Tibial nerve (tissue), 4 donors: ENCODE measurements around the gene ZC3H10. TPM values are rescaled to one million over a fixed set of nuclear protein-coding genes. Genes with fewer than 3 reads are reported as not detected.
"Not testable (repeated sequence)": the region's sequence is repeated elsewhere in the genome, so short reads cannot be mapped to it uniquely, and the experiment has no call there.

ENCODE experiments used
- DNase-seq, 2 donors: peaks; one replicate each; pipeline ENCODE4 v3.0.0-alpha.2; 2019; ENCODE audit warnings: low spot score in 2 of 2
- H3K27ac ChIP-seq, 4 donors: fragments of 200-600 bp; sonication (generic) in 3 of 4; one replicate each; pipeline ENCODE4 v1.5.1; 2017 to 2019; ENCODE audit warnings: mild to moderate bottlenecking in 1 of 4
- H3K27me3 ChIP-seq, 2 donors: fragments of 200-600 bp; sonication (generic) in 1 of 2; one replicate each; pipeline versions ENCODE4 v1.5.1 to v1.6.0; 2017 to 2019
- H3K36me3 ChIP-seq, 3 donors: fragments of 200-600 bp; sonication (generic); one replicate each; pipeline ENCODE4 v1.5.1; 2018 to 2019
- H3K4me1 ChIP-seq, 4 donors: fragments of 200-600 bp; sonication (generic) in 3 of 4; one replicate each; pipeline ENCODE4 v1.5.1; 2017 to 2019
- H3K4me3 ChIP-seq, 4 donors: fragments of 200-600 bp; sonication (generic) in 3 of 4; one replicate each; pipeline ENCODE4 v1.5.1; 2017 to 2019; ENCODE audit warnings: mild to moderate bottlenecking in 1 of 4, moderate library complexity in 1 of 4
- H3K9me3 ChIP-seq, 4 donors: fragments of 200-600 bp; sonication (generic) in 3 of 4; one replicate each; pipeline ENCODE4 v1.5.1; 2017 to 2019
- EP300 ChIP-seq, 2 donors: sonication (generic); formaldehyde crosslinking; IDR thresholded peaks; one replicate each; pipeline ENCODE4 v1.6.1; 2017; ENCODE audit warnings: antibody characterized with exemption in 2 of 2, mild to moderate bottlenecking in 1 of 2
- POLR2A ChIP-seq, 2 donors: fragments of 450-650 bp; IDR thresholded peaks; one replicate each; pipeline ENCODE4 v1.6.1; 2017; ENCODE audit warnings: antibody characterized with exemption in 2 of 2, mild to moderate bottlenecking in 2 of 2, moderate library complexity in 2 of 2
- WGBS, 2 donors: methylation state at CpG; one replicate each; pipeline ENCODE4 v1.1.5; 2018; 5-methylcytosine and 5-hydroxymethylcytosine counted together
- total RNA-seq, 4 donors: library from RNA; depleted of rRNA; stranded (reverse); fragments of >200 nt; gene quantifications; one replicate each; pipeline ENCODE4 v1.1.0, GENCODE V29; 2016
- TF ChIP-seq, protein P1 (sequence below), 5 experiments: fragments of 200-600 bp in 3 of 5; fragments of 450-650 bp in 2 of 5; sonication (generic) in 3 of 5; IDR thresholded peaks; one replicate each; pipeline ENCODE4 v1.5.1; 2016 to 2019; ENCODE audit warnings: antibody characterized with exemption in 5 of 5, mild to moderate bottlenecking in 3 of 5, moderate library complexity in 2 of 5

The ZC3H10 gene, protein sequence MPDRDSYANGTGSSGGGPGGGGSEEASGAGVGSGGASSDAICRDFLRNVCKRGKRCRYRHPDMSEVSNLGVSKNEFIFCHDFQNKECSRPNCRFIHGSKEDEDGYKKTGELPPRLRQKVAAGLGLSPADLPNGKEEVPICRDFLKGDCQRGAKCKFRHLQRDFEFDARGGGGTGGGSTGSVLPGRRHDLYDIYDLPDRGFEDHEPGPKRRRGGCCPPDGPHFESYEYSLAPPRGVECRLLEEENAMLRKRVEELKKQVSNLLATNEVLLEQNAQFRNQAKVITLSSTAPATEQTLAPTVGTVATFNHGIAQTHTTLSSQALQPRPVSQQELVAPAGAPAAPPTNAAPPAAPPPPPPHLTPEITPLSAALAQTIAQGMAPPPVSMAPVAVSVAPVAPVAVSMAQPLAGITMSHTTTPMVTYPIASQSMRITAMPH
- 1 to 10 TPM; 2.9 to 5.1 (median 4.8) TPM for total RNA-seq

DNA sequence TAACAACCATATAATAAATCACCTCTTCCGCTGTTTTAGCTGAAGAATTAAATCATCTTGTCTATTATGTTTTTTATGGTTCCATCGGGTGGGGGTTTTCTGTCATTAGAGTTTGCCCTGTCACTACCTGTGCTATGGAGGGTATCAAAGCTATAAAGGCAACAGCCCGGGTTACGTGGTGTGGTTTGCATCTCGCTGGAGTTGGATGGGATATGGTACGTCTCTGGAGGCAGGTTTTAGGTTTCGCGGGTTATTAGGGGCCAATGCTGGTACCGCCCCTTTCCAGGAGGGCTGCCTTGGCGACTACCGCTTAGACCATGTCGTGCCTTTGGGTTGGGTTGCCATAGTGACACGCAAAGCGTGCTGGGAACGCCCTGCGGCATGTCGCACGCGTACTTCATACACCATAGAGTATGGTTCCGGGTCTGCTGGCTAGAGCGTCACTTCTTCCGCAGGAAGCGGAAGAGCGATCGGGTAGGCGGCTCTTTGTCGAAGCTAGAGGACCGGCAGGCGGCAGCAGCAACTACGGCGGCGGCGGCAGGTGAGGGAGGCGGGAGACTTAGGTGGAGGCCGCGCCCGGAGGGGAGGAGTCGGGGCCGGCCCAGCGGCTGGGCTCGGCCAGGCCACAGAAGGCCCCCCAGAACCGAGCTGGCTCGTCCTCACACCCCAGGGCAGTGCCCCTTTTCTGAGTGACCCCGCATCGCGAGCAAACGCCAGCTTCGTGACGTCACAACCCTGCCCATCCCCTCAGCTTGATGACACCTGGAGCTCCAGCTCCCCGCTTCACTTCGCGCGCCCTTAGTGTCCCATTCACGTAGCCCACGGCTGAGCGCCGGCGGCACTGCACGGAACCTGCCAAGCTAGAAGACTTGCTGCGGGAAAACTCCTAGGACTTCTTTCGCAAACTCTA lies at the start of gene ZC3H10:
Gene ZC3H10, plus strand, starts transcription at position 489 of the 910 bp plus-strand sequence. CDS start 2,297 bp downstream, outside the sequence.
- Histone ChIP-seq H3K9me3 (no peaks in the 10 kb centered on the region), H3K4me3 (peak within 1 kb of the TSS; percentile 66 to 91 (median 83)), H3K27me3 (no peaks in the 10 kb centered on the region), H3K36me3 (peaks cover 0 to 41% (median 5%) of the 10 kb centered on the region in 3 donors), H3K4me1 (peaks cover 0 to 30% (median 9%) of the 10 kb centered on the region in 4 donors), H3K27ac (peak within 1 kb of the TSS; percentile 87 to 97 (median 94))
- 0 to 1% methylated on average over 50 to 61 of the region's 61 CpGs for WGBS, 2 donors
- TF ChIP-seq, protein P1, sequence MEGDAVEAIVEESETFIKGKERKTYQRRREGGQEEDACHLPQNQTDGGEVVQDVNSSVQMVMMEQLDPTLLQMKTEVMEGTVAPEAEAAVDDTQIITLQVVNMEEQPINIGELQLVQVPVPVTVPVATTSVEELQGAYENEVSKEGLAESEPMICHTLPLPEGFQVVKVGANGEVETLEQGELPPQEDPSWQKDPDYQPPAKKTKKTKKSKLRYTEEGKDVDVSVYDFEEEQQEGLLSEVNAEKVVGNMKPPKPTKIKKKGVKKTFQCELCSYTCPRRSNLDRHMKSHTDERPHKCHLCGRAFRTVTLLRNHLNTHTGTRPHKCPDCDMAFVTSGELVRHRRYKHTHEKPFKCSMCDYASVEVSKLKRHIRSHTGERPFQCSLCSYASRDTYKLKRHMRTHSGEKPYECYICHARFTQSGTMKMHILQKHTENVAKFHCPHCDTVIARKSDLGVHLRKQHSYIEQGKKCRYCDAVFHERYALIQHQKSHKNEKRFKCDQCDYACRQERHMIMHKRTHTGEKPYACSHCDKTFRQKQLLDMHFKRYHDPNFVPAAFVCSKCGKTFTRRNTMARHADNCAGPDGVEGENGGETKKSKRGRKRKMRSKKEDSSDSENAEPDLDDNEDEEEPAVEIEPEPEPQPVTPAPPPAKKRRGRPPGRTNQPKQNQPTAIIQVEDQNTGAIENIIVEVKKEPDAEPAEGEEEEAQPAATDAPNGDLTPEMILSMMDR (IDR thresholded peaks at IDR 0.05): peak; percentile 47 to 84 (median 69)
- peak; percentile 85 to 94 for TF ChIP-seq POLR2A (IDR thresholded peaks at IDR 0.05)
- peak; percentile 97 to 98 for TF ChIP-seq EP300 (IDR thresholded peaks at IDR 0.05)
- peak; percentile 94 to 95 for DNase-seq

DNA sequence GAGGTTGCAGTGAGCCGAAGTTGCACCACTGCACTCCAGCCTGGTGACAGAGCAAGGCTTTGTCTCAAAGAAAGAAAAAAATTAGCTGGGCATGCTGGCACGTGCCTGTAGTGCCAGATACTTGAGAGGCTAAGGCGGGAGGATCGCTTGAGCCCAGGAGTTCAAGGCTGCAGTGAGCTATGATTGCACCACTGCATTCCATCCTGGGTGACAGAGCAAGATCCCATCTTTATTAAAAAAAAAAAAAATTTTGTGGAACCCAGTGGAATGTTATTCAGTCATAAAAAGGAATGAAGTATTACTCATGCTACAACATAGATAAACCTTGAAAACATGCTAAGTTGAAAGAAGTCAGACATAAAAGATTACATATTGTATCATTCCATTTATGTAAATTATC lies 46.4 kb upstream of the ZC3H10 start:
- Histone ChIP-seq H3K4me1 (no peaks in the 10 kb centered on the region), H3K27me3 (no peaks in the 10 kb centered on the region), H3K27ac (no peak overlapping the region), H3K4me3 (no peak overlapping the region), H3K9me3 (no peaks in the 10 kb centered on the region), H3K36me3 (no peaks in the 10 kb centered on the region)
- DNase-seq: no peak
- 56 to 61% methylated on average over 4 of the region's 4 CpGs for whole genome bisulfite sequencing, 2 donors
- TF ChIP-seq EP300 (IDR thresholded peaks at IDR 0.05) (no peak), POLR2A (IDR thresholded peaks at IDR 0.05) (no peak)
- TF ChIP-seq, protein P1 (IDR thresholded peaks at IDR 0.05): no peak

DNA sequence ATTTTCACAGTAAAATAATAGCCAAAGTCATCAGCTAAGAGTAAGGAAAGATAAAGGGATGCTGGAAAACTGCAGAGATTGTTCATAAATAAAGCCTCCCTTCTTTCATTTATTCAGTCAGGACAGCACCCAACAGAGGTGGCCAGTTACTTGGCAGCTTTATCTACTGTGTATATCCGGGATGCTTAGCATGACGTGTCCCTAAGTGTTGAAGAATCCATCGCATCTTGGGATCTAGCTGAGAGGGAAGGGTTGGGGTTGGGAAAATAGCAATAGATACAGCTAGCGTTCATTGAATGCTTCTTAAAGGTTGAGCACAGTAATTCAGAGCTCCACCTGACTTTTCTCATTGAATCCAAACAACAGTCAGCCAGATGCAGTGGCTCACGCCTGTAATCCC lies 43.7 kb upstream of the ZC3H10 start:
- 86% methylated on average over 5 of the region's 5 CpGs for WGBS, 2 donors
- Histone ChIP-seq H3K9me3 (no peaks in the 10 kb centered on the region), H3K4me3 (no peak overlapping the region), H3K36me3 (no peaks in the 10 kb centered on the region), H3K27me3 (no peaks in the 10 kb centered on the region), H3K4me1 (peaks cover 0 to 11% (median 5%) of the 10 kb centered on the region in 4 donors), H3K27ac (no peak overlapping the region)
- TF ChIP-seq, protein P1 (IDR thresholded peaks at IDR 0.05): no peak
- TF ChIP-seq EP300 (IDR thresholded peaks at IDR 0.05): no peak
- TF ChIP-seq POLR2A (IDR thresholded peaks at IDR 0.05): no peak
- no peak for DNase-seq

DNA sequence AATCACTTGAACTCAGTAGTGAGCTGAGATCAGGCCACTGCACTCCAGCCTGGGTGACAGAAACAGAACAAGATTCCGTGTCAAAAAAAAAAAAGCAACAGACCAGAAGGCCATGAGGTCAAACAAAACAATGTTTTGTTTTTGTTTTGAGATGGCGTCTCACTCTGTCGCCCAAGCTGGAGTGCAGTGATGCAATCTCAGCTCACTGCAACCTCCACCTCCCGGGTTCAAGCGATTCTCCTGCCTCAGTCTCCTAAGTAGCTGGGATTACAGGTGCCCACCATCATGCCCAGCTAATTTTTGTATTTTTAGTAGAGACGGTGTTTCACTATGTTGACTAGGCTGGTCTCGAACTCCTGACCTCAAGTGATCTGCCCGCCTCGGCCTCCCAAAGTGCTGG lies 40.1 kb upstream of the ZC3H10 start:
- Histone ChIP-seq H3K4me1 (peaks cover 0 to 21% (median 9%) of the 10 kb centered on the region in 4 donors), H3K27ac (peak overlapping the region in 2 of 4 donors; percentile 94 to 95)
- not testable (repeated sequence) for H3K9me3 ChIP-seq, H3K36me3 ChIP-seq, DNase-seq, H3K27me3 ChIP-seq, H3K4me3 ChIP-seq
- WGBS, 2 donors: 66 to 68% methylated on average over 9 of the region's 9 CpGs

DNA sequence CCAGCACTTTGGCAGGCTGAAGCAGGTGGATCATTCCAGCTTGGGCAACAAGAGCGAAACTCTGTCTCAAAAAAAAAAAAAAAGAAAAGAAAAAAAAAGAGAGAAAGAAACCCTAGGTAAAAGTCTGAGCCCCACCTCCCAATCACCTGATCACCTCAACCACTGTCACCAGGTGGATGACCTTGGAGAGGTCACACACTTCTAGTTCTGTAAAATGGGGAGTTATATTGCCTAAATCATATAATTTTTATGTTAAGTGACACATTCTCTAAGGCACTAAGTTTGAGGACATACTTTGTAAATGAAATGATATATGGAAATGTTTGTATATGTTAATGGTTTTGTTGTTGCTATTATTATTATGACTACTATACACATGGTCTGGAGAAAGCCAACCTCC lies 39.6 kb upstream of the ZC3H10 start:
- H3K27me3 ChIP-seq: no peaks in the 10 kb centered on the region
- H3K27ac ChIP-seq: peak overlapping the region; percentile 43 to 95 (median 93)
- H3K4me1 ChIP-seq: peaks cover 0 to 21% (median 9%) of the 10 kb centered on the region in 4 donors
- H3K36me3 ChIP-seq: no peaks in the 10 kb centered on the region
- no peaks in the 10 kb centered on the region for H3K9me3 ChIP-seq
- 89 to 100% methylated on average over 1 of the region's 1 CpG for WGBS, 2 donors
- peak overlapping the region in 2 of 4 donors; percentile 64 to 69 for H3K4me3 ChIP-seq
- TF ChIP-seq EP300 (IDR thresholded peaks at IDR 0.05) (no peak), POLR2A (IDR thresholded peaks at IDR 0.05) (no peak)
- TF ChIP-seq, protein P1 (IDR thresholded peaks at IDR 0.05): no peak
- no peak for DNase-seq
